H9 (cell line): ENCODE measurements around the gene TMED10. TPM values are rescaled to one million over a fixed set of nuclear protein-coding genes. Genes with fewer than 3 reads are reported as not detected.

ENCODE experiments used
- DNase-seq: peaks from one replicate; pipeline ENCODE4 v3.0.0-alpha.2; 2017
- H2AFZ ChIP-seq: one replicate; pipeline ENCODE4 v1.6.1; 2013; ENCODE audit warnings: mild to moderate bottlenecking, low read length, control low read depth, moderate library complexity
- H2AK5ac ChIP-seq: 2 replicates; pipeline ENCODE4 v1.6.1; 2013; ENCODE audit warnings: low read length, control low read depth, mixed read lengths; ENCODE audit not compliant: insufficient read length
- H2BK120ac ChIP-seq: one replicate; pipeline ENCODE4 v1.6.1; 2013; ENCODE audit warnings: low read depth, mild to moderate bottlenecking, low read length, control low read depth, inconsistent platforms; ENCODE audit not compliant: poor library complexity, severe bottlenecking
- H2BK12ac ChIP-seq: 2 replicates; pipeline ENCODE4 v1.6.1; 2013; ENCODE audit warnings: low read length, control low read depth, mixed read lengths, low read depth; ENCODE audit not compliant: insufficient read length
- H2BK15ac ChIP-seq: 2 replicates; pipeline ENCODE4 v1.6.1; 2013; ENCODE audit warnings: low read depth, low read length, control low read depth
- H2BK20ac ChIP-seq: one replicate; pipeline ENCODE4 v1.6.1; 2013; ENCODE audit warnings: low read depth, mild to moderate bottlenecking, low read length, control low read depth, inconsistent platforms; ENCODE audit not compliant: poor library complexity, severe bottlenecking
- H2BK5ac ChIP-seq: 2 replicates; pipeline ENCODE4 v1.6.1; 2013; ENCODE audit warnings: low read length, control low read depth, mixed read lengths; ENCODE audit not compliant: insufficient read length
- H3K14ac ChIP-seq: 2 replicates; pipeline ENCODE4 v1.6.1; 2013; ENCODE audit warnings: low read length, control low read depth; ENCODE audit not compliant: insufficient read depth
- H3K18ac ChIP-seq: 2 replicates; pipeline ENCODE4 v1.6.1; 2013; ENCODE audit warnings: low read depth, mild to moderate bottlenecking, mixed read lengths, low read length, control low read depth; ENCODE audit not compliant: insufficient read length
- H3K23ac ChIP-seq: 2 replicates; pipeline ENCODE4 v1.6.1; 2013; ENCODE audit warnings: low read length, control low read depth, mixed read lengths, low read depth; ENCODE audit not compliant: insufficient read length
- H3K23me2 ChIP-seq: 2 replicates; pipeline ENCODE4 v1.6.1; 2013; ENCODE audit warnings: low read depth, mild to moderate bottlenecking, mixed read lengths, low read length, control low read depth; ENCODE audit not compliant: insufficient read length, poor library complexity, severe bottlenecking
- H3K27ac ChIP-seq: 2 replicates; pipeline ENCODE4 v1.5.1; 2013; ENCODE audit warnings: low read length, control low read depth, mixed read lengths, low read depth; ENCODE audit not compliant: insufficient read length
- H3K27me3 ChIP-seq: 2 replicates; pipeline ENCODE4 v1.6.1; 2013; ENCODE audit warnings: low read length, control low read depth, inconsistent platforms; ENCODE audit not compliant: insufficient read depth
- H3K4ac ChIP-seq: 2 replicates; pipeline ENCODE4 v1.6.1; 2013; ENCODE audit warnings: low read depth, mild to moderate bottlenecking, control low read depth, inconsistent platforms, low read length, moderate library complexity
- H3K4me1 ChIP-seq: 2 replicates; pipeline ENCODE4 v1.6.1; 2013; ENCODE audit warnings: low read length, control low read depth, inconsistent platforms; ENCODE audit not compliant: insufficient read depth
- H3K4me2 ChIP-seq: 2 replicates; pipeline ENCODE4 v1.6.1; 2013; ENCODE audit warnings: low read length, control low read depth, mixed read lengths; ENCODE audit not compliant: insufficient read length, insufficient read depth
- H3K56ac ChIP-seq: 2 replicates; pipeline ENCODE4 v1.6.1; 2013; ENCODE audit warnings: low read depth, mild to moderate bottlenecking, mixed read lengths, low read length, control low read depth; ENCODE audit not compliant: insufficient read length
- H3K79me1 ChIP-seq: 2 replicates; pipeline ENCODE4 v1.6.1; 2013; ENCODE audit warnings: low read depth, mild to moderate bottlenecking, moderate library complexity, low read length, control low read depth, inconsistent platforms; ENCODE audit not compliant: insufficient read depth, poor library complexity, severe bottlenecking
- H3K79me2 ChIP-seq: 2 replicates; pipeline ENCODE4 v1.6.1; 2013; ENCODE audit warnings: low read length, control low read depth, inconsistent platforms; ENCODE audit not compliant: insufficient read depth
- H3K9ac ChIP-seq: 2 replicates; pipeline ENCODE4 v1.6.1; 2013; ENCODE audit warnings: low read length, control low read depth, mixed read lengths; ENCODE audit not compliant: insufficient read length; ENCODE audit errors: extremely low read depth
- H3K9me3 ChIP-seq: one replicate; pipeline ENCODE4 v1.6.1; 2013; ENCODE audit warnings: low read depth, low read length, inconsistent platforms; ENCODE audit not compliant: control insufficient read depth
- H3T11ph ChIP-seq: one replicate; pipeline ENCODE4 v1.6.1; 2013; ENCODE audit warnings: mild to moderate bottlenecking, low read length, control low read depth, inconsistent platforms
- H4K20me1 ChIP-seq: one replicate; pipeline ENCODE4 v1.6.1; 2013; ENCODE audit not compliant: control insufficient read depth, insufficient read length, insufficient read depth
- H4K5ac ChIP-seq: 2 replicates; pipeline ENCODE4 v1.6.1; 2013; ENCODE audit warnings: low read depth, mild to moderate bottlenecking, mixed read lengths, low read length, control low read depth; ENCODE audit not compliant: insufficient read length
- H4K8ac ChIP-seq: replicated peaks from 2 replicates; pipeline ENCODE4 v1.6.1; 2013; ENCODE audit warnings: low read length, control low read depth, mixed read lengths, low read depth; ENCODE audit not compliant: insufficient read length
- H4K91ac ChIP-seq: 2 replicates; pipeline ENCODE4 v1.6.1; 2013; ENCODE audit warnings: low read depth, mild to moderate bottlenecking, moderate library complexity, mixed read lengths, low read length, control low read depth; ENCODE audit not compliant: insufficient read length
- H3K27ac Mint-ChIP-seq, 3 experiments: 2 replicates in 2 of 3; 3 replicates in 1 of 3; pipeline ENCODE4 v1.8.0; 2020 to 2021; ENCODE audit warnings: mixed read lengths in 3 of 3, mild to moderate bottlenecking in 1 of 3, moderate library complexity in 1 of 3
- H3K27me3 Mint-ChIP-seq: 2 replicates; pipeline ENCODE4 v1.8.0; 2021; ENCODE audit warnings: low read depth, mild to moderate bottlenecking, moderate library complexity, mixed read lengths
- H3K36me3 Mint-ChIP-seq, 3 experiments: 2 replicates in 2 of 3; 3 replicates in 1 of 3; pipeline ENCODE4 v1.8.0; 2020 to 2021; ENCODE audit warnings: low read depth in 3 of 3, mixed read lengths in 3 of 3; ENCODE audit not compliant: insufficient read depth in 1 of 3
- H3K4me1 Mint-ChIP-seq, 2 experiments: 2 replicates each; pipeline ENCODE4 v1.8.0; 2020; ENCODE audit warnings: mixed read lengths in 2 of 2
- H3K4me3 Mint-ChIP-seq, 2 experiments: 2 replicates in 1 of 2; 3 replicates in 1 of 2; pipeline ENCODE4 v1.8.0; 2020 to 2021; ENCODE audit warnings: mild to moderate bottlenecking in 2 of 2, mixed read lengths in 2 of 2, moderate library complexity in 1 of 2
- H3K9me3 Mint-ChIP-seq, 2 experiments: 2 replicates in 1 of 2; 3 replicates in 1 of 2; pipeline ENCODE4 v1.8.0; 2020; ENCODE audit warnings: mild to moderate bottlenecking in 2 of 2, mixed read lengths in 2 of 2, moderate library complexity in 1 of 2
- WGBS: extraction: QIAGEN DNeasy Blood & Tissue Kit; methylation state at CpG from one replicate; pipeline ENCODE4 v1.1.7; 2013; ENCODE audit warnings: missing lambda C conversion rate, low lambda C conversion rate, mixed read lengths; ENCODE audit not compliant: insufficient read length; ENCODE audit errors: extremely low coverage; 5-methylcytosine and 5-hydroxymethylcytosine counted together
- total RNA-seq: library from RNA; stranded (reverse); gene quantifications from 2 replicates; pipeline ENCODE4 v1.2.1, GENCODE V29; 2021
- TF ChIP-seq, protein P1 (sequence below): fragments of 200-600 bp; sonication (generic); conservative IDR thresholded peaks from 3 replicates; pipeline ENCODE4 v1.8.0; 2021; ENCODE audit warnings: antibody characterized with exemption, mild to moderate bottlenecking

The TMED10 gene
- total RNA-seq, 1 experiment from 2014 or later: 176 TPM

DNA sequence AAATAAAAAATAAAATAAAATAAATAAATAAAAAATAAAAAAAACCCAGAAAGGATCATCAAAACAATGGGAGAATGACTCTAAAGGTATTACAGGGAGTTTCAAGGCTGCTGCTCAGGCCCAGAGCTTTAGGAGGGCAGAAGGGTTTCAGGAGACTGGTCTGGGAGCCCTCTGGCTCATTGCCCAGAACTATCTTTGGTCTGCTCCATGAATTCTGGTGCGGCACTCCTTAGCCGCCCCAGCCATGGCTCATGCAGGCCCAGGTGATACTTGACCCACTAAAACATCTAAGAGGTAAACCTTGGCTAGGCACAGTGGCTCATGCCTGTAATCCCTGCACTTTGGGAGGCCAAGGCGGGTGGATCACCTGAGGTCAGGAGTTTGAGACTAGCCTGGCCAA is 14.7 kb upstream of the TMED10 start:
- no CpG with 5 or more reads among the region's 3 CpGs for WGBS
- no peak overlapping the region for H3K27ac Mint-ChIP-seq
- no peak overlapping the region for H3K4me3 Mint-ChIP-seq
- peaks cover 3% of the 10 kb centered on the region for H3K27me3 Mint-ChIP-seq
- Histone ChIP-seq H2AFZ (no peak overlapping the region), H4K8ac (no peak overlapping the region), H4K91ac (no peak overlapping the region), H3K4me2 (no peak overlapping the region), H3T11ph (no peak overlapping the region), H2AK5ac (no peak overlapping the region), H3K27ac (no peak overlapping the region), H3K4ac (no peak overlapping the region), H4K20me1 (no peaks in the 10 kb centered on the region), H3K14ac (no peak overlapping the region), H2BK15ac (no peak overlapping the region), H3K23ac (no peak overlapping the region), H3K56ac (no peak overlapping the region), H3K9ac (no peak overlapping the region), H3K9me3 (no peaks in the 10 kb centered on the region), H3K79me1 (no peaks in the 10 kb centered on the region), H3K79me2 (no peaks in the 10 kb centered on the region), H2BK120ac (no peak overlapping the region), H3K4me1 (no peaks in the 10 kb centered on the region), H2BK12ac (no peak overlapping the region), H2BK20ac (no peak overlapping the region), H3K18ac (no peak overlapping the region), H2BK5ac (no peak overlapping the region), H4K5ac (no peak overlapping the region), H3K27me3 (no peaks in the 10 kb centered on the region), H3K23me2 (no peaks in the 10 kb centered on the region)
- H3K4me1 Mint-ChIP-seq: no peaks in the 10 kb centered on the region
- TF ChIP-seq, protein P1, sequence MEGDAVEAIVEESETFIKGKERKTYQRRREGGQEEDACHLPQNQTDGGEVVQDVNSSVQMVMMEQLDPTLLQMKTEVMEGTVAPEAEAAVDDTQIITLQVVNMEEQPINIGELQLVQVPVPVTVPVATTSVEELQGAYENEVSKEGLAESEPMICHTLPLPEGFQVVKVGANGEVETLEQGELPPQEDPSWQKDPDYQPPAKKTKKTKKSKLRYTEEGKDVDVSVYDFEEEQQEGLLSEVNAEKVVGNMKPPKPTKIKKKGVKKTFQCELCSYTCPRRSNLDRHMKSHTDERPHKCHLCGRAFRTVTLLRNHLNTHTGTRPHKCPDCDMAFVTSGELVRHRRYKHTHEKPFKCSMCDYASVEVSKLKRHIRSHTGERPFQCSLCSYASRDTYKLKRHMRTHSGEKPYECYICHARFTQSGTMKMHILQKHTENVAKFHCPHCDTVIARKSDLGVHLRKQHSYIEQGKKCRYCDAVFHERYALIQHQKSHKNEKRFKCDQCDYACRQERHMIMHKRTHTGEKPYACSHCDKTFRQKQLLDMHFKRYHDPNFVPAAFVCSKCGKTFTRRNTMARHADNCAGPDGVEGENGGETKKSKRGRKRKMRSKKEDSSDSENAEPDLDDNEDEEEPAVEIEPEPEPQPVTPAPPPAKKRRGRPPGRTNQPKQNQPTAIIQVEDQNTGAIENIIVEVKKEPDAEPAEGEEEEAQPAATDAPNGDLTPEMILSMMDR: no peak
- H3K36me3 Mint-ChIP-seq: no peaks in the 10 kb centered on the region
- no peak for DNase-seq
- H3K9me3 Mint-ChIP-seq: no peaks in the 10 kb centered on the region
